Left ventricle myocardium inferior (tissue), 1 donor: ENCODE results near the gene GRHL1. TPM values are rescaled to one million over a fixed set of nuclear protein-coding genes. Genes with fewer than 3 reads are reported as not detected.
"Not testable (repeated sequence)": the region's sequence is repeated elsewhere in the genome, so short reads cannot be mapped to it uniquely, and the experiment has no call there.

ENCODE experiments used
- DNase-seq: peaks from one replicate; pipeline ENCODE4 v3.0.0-alpha.2; 2020
- H3K27ac ChIP-seq: fragments of 200-600 bp; replicated peaks from 2 replicates; pipeline ENCODE4 v1.8.0; 2021
- H3K27me3 ChIP-seq: fragments of 200-600 bp; 2 replicates; pipeline ENCODE4 v1.8.0; 2021; ENCODE audit warnings: low read depth
- H3K36me3 ChIP-seq: fragments of 200-600 bp; 2 replicates; pipeline ENCODE4 v1.8.0; 2021
- H3K4me1 ChIP-seq: fragments of 200-600 bp; 2 replicates; pipeline ENCODE4 v1.8.0; 2021
- H3K4me3 ChIP-seq: fragments of 200-600 bp; 2 replicates; pipeline ENCODE4 v1.8.0; 2021; ENCODE audit warnings: mild to moderate bottlenecking, moderate library complexity
- H3K9me3 ChIP-seq: fragments of 200-600 bp; replicated peaks from 2 replicates; pipeline ENCODE4 v1.8.0; 2021
- CTCF ChIP-seq: fragments of 200-600 bp; IDR thresholded peaks from 2 replicates; pipeline ENCODE4 v1.8.0; 2021; ENCODE audit warnings: antibody characterized with exemption, mild to moderate bottlenecking, borderline replicate concordance
- intact Hi-C: fragments of 100-400 bp; cut with micrococcal nuclease; formaldehyde crosslinking; loops from one replicate; pipeline ENCODE4 v1.11.0; 2022
- total RNA-seq: library from RNA; stranded (reverse); fragmentation: NEBNext Ultra II Directional; extraction: Animal tissue kit (Norgen Biotek cat#: 25700); gene quantifications from one replicate; pipeline ENCODE4 v1.2.1, GENCODE V29; 2021
- donor health status: DM: no; HTN: yes; CAD: no; lungs with severe emphysema.

GRHL1 gene
- total RNA-seq, 1 donor from 2014 or later, result 0.69 TPM

DNA sequence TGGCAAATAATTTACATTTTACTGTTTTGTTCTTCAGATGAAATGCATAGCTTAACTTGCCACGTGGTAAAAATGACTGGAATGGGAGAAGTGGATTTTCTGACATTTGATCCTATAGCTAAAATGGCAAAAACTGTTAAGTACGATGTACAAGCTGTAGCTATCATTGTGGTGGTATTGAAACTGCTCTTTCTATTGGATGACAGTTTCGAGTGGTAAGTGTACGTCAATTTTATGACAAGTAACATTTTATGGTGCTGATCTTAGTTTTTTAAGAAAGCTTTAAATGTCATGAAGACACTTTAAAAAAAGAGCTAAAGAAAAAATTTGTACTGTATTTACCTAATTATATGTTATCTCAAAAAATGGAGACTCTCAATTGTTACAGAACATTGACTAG is 40.8 kb upstream of the GRHL1 start:
- H3K4me1 ChIP-seq, result no peaks in the 10 kb centered on the region
- intact Hi-C loops, result no loop called here
- no peak overlapping the region for H3K4me3 ChIP-seq
- peaks cover 29% of the 10 kb centered on the region for H3K36me3 ChIP-seq
- H3K27ac ChIP-seq, result no peak overlapping the region
- TF ChIP-seq CTCF, result no peak
- no peaks in the 10 kb centered on the region for H3K9me3 ChIP-seq
- no peaks in the 10 kb centered on the region for H3K27me3 ChIP-seq
- no peak for DNase-seq

DNA sequence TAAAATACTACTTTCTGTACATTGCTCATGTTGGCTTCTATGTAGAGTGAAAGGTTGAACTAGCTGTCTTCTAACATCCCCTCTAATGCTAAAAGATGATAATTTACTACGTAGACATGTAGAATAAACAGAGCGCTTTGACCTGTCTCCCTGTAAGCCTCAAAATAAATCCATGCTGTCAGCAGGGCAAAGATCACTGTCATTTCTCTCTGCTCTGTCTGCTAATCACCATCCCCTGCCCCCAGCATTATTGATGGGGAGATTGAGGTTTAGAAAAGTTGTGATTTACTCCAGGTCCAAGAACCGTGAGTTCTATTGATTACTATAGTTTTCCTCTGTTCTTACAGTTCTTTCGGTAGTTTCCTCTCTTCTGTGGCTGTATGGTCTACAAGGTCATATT is 39.0 kb upstream of the GRHL1 start:
- H3K27ac ChIP-seq, result no peak overlapping the region
- no peak overlapping the region for H3K4me3 ChIP-seq
- H3K36me3 ChIP-seq, result peaks cover 29% of the 10 kb centered on the region
- intact Hi-C loops, result no loop called here
- no peaks in the 10 kb centered on the region for H3K4me1 ChIP-seq
- no peaks in the 10 kb centered on the region for H3K27me3 ChIP-seq
- no peaks in the 10 kb centered on the region for H3K9me3 ChIP-seq
- no peak for TF ChIP-seq CTCF
- DNase-seq, result no peak

GRCh38 chr2:9914384-9915065 is 37.0 kb upstream of the GRHL1 start:
- Histone ChIP-seq H3K4me3 (no peak overlapping the region), H3K4me1 (peaks cover 12% of the 10 kb centered on the region), H3K27me3 (no peaks in the 10 kb centered on the region), H3K27ac (no peak overlapping the region), H3K36me3 (peaks cover 38% of the 10 kb centered on the region), H3K9me3 (no peaks in the 10 kb centered on the region)
- intact Hi-C loops, result no loop called here
- no peak for TF ChIP-seq CTCF
- no peak for DNase-seq

- H3K27ac ChIP-seq, result peak overlapping the region; percentile 37
- TF ChIP-seq CTCF, result no peak
- no peak overlapping the region for H3K4me3 ChIP-seq
- H3K4me1 ChIP-seq, result peaks cover 12% of the 10 kb centered on the region
- no peak for DNase-seq
- intact Hi-C loops, result no loop called here
- no peaks in the 10 kb centered on the region for H3K9me3 ChIP-seq
- peaks cover 42% of the 10 kb centered on the region for H3K36me3 ChIP-seq
- no peaks in the 10 kb centered on the region for H3K27me3 ChIP-seq
Observed at GRCh38 chr2:9918275-9918674, 33.2 kb upstream of the GRHL1 start.

DNA sequence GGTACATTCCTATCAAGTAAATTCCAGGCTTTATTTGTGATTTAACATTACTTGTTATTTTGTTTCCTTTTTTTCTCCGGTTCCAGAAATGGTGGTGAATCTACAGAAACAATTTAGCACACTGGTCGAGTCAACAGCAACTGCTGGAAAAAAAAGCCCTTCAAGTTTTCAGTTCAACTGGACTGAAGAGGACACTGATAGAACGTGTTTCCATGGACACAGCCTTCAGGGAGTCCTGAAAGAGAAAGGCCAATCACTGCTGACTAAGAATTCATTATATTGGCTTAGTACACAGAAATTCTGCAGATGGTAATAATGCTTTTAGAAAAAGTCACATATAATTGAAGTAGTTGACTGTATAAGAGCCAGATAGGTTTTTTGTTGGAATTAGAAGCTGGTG is 32.0 kb upstream of the GRHL1 start:
- H3K4me1 ChIP-seq, result peaks cover 12% of the 10 kb centered on the region
- H3K27ac ChIP-seq, result no peak overlapping the region
- no peaks in the 10 kb centered on the region for H3K27me3 ChIP-seq
- no peaks in the 10 kb centered on the region for H3K9me3 ChIP-seq
- DNase-seq, result no peak
- intact Hi-C loops, result no loop called here
- TF ChIP-seq CTCF, result no peak
- no peak overlapping the region for H3K4me3 ChIP-seq
- peaks cover 33% of the 10 kb centered on the region for H3K36me3 ChIP-seq

DNA sequence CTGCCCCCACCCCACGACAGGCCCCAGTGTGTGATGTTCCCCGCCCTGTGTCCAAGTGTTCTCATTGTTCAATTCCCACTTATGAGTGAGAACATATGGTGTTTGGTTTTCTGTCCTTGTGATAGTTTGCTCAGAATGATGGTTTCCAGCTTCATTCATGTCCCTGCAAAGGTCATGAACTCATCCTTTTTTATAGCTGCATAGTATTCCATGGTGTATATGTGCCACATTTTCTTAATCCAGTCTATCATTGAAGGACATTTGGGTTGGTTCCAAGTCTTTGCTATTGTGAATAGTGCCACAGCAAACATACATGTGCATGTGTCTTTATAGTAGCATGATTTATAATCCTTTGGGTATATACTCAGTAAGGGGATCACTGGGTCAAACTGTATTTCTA is 24.5 kb upstream of the GRHL1 start:
- H3K4me1 ChIP-seq, H3K27ac ChIP-seq, H3K27me3 ChIP-seq, intact Hi-C loops, DNase-seq, H3K4me3 ChIP-seq, H3K9me3 ChIP-seq: not testable (repeated sequence)
- H3K36me3 ChIP-seq, result peaks cover 20% of the 10 kb centered on the region
